VCaP (cell line): ENCODE results near the gene ABR.

Experiments
- H3K27ac ChIP-seq: fragments of 450-650 bp; 2 replicates; pipeline ENCODE4 v1.5.1; 2017
- TF ChIP-seq, protein P1 (sequence below): fragments of 450-650 bp; conservative IDR thresholded peaks from 2 replicates; pipeline ENCODE4 v1.5.1; 2017; ENCODE audit warnings: mild to moderate bottlenecking, moderate library complexity

Gene ABR

DNA sequence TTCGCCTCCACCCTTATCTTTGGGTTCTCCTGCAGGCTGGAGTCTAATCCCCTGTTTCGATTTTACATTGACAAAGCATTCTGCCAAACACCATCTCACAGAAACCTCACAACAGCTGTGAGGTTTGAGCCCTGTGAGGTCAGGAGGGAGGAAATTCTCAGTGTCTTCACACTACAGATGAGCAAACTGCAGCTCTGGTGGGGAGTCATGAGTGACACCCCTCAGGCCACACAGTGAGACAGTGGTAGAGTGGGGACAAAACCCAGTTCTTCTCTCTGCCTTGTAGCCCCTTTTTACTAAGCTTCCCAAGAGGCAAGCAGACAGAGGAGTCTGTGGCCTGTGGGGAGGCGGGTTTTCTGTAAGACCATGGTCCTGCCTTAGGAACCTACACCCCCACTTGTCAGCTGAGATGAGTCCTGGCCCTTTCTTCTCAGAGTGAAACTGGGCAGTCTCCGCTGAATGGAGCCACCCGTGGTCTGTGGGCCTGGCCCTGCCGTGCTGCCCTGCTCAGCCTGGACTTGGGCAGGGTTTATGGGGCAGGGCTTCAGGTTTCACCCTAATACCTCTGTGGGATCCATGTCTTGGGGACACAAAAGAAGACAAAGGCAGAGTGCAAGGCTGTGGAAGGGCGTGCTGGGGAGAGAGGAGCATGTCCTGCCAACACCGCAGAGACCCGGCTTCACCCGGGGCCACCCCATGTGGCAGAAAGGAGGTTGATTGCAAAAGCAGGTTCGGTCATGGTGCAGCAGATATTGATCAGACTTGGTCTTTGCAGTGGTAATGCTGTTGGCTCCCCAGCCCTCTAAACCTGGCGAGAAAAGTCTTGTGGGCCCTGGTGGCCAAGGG lies 59.0 kb downstream of the ABR start:
- no peak overlapping the region for H3K27ac ChIP-seq
- TF ChIP-seq, protein P1, sequence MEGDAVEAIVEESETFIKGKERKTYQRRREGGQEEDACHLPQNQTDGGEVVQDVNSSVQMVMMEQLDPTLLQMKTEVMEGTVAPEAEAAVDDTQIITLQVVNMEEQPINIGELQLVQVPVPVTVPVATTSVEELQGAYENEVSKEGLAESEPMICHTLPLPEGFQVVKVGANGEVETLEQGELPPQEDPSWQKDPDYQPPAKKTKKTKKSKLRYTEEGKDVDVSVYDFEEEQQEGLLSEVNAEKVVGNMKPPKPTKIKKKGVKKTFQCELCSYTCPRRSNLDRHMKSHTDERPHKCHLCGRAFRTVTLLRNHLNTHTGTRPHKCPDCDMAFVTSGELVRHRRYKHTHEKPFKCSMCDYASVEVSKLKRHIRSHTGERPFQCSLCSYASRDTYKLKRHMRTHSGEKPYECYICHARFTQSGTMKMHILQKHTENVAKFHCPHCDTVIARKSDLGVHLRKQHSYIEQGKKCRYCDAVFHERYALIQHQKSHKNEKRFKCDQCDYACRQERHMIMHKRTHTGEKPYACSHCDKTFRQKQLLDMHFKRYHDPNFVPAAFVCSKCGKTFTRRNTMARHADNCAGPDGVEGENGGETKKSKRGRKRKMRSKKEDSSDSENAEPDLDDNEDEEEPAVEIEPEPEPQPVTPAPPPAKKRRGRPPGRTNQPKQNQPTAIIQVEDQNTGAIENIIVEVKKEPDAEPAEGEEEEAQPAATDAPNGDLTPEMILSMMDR, result no peak

DNA sequence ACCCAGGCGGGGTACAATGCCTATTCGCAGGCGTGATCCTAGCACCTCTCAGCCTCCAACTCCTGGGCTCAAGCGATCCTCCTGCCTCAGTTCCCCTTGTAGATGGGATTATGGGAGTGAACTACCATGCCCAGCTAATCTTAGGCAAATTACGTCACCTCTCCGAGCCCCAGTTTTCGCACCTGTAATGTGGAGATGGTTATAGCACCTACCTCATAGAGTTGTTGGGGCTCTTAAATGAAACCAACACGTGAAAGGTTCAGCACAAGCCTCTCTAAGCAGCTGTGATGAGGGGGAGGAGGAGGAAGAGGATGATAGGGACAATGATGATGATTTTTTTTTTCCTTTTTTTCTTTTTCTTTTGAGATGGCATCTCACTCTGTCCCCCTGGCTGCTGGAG lies 59.9 kb downstream of the ABR start:
- TF ChIP-seq, protein P1, result no peak
- no peak overlapping the region for H3K27ac ChIP-seq

DNA sequence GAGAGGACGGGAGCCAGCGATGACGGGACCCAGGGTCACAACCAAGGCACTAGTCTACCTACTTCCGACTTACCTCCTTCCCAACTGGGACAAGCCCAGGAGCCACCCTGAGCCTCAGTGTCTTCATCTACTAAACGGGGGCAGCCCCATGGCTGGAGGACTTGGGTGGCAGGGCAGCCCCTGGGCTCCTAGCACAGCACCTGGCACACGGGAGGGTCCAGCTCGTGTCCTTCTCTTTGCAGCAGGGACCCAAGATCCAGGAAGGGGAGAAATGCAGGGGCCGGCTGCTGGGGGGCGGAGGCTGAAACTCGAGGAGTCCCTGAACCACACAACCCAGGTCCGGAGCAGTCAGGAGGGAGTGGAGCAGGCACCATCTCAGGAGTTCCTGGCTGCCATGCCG lies 63.2 kb downstream of the ABR start:
- TF ChIP-seq, protein P1, result no peak
- H3K27ac ChIP-seq, result peak overlapping the region; percentile 77

DNA sequence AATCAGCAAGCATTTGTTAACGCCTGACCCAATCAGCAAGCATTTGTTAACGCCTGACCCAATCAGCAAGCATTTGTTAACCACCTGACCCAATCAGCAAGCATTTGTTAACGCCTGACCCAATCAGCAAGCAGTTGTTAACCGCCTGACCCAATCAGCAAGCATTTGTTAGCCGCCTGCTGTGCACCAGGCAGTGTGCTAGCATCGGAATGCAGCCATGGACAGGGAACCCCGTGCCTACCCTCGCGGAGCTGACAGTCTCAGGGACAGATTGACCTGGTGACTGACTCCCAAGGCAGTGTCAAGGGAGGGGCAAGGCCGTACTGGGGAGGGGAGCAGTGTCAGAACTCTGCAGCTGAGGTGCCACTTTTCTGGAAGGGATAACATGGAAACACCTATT lies 66.9 kb downstream of the ABR start:
- TF ChIP-seq, protein P1, result no peak
- no peak overlapping the region for H3K27ac ChIP-seq

DNA sequence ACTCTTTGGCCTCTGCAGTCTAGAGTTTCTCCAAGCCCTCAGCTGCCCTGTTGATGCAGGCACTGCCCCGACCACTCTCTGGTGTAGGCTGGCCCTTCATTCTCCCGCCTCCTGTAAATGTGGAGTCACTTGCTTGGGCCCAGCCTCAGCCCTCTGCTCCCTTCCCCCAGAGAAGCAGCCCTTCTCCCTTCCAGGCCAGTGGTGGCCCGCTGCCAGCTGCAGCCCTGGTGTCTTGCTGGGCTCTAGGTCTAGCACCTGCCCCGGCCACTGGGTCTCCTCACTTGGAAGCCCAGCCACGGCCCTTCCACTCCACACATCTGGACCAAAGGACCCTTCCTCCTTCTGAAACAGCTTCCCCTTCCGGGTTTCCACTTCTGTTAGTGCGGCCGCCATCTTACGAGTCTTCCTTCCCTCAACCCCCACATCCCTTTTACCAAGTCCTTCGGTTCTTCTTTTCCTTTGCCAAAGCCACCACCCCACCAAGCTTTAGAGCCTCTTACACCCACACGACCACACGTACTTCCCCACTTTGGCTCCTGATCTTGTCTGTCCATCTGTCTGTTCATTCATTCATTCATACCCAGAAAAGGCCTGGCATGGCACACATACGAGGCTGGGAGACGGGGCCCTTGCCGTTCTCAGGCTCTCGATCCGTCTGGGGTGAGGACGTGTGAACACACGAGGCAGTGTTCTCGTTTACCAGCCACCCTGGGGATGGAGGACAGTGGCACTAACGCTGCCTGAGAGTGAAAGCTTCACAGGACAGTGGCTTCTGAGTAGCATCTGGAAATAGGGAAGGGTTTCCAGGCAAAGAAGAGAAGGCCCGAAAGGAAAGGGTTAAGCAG lies 68.0 kb downstream of the ABR start:
- H3K27ac ChIP-seq, result no peak overlapping the region
- TF ChIP-seq, protein P1, result no peak

DNA sequence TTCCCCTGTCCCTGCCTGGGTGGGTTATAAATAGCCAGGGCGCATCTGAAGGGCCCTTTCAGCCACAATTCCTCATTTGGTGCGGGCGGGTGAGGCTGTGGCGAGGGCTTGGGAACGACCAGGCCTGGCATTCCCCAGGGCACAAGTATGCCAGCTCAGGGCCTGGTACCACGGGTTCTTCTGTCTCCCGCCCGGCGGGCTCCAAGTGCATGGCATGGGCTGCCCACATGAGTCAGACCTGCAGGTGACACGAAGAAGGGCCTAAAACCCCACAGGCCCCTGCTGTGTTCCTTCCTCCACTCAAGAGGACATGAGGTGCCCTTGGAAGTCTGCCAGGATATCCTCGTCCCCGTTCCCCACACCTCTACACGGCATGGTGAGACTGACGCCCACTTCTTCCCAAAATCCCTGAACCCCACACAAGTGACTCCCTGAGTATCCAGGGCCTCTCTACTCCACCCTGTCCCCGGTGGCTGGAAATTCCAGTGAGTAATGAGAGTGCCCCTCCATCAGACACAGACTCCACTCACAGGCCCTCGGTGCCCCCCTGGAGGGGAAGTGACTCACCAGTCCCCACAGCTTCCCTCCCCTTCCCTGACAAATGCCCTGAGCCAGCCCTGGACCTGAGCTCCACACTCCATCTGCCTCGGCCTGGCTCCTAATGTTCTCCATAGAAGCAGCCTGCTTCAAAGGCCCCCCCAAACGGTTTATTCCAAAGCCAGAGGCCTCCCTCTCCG lies 68.8 kb downstream of the ABR start:
- TF ChIP-seq, protein P1, result no peak
- H3K27ac ChIP-seq, result peak overlapping the region; percentile 95; the same call in 1 of the 2 replicates

DNA sequence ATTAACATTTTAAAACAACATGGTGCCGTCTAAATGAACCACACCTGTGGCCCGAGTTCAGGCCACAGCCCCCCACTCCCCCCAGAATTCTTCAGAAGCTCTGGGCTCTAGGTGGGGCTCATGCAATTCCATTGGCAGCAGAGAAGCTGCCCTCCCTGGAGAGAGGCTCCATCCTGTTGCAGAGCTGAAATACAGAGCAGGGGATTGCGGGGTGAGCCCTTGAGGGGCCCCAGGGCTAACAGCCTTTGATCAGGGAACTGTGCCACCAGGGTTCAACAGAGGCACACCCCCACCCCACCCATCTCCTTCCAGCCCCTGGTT lies 69.3 kb downstream of the ABR start:
- H3K27ac ChIP-seq, result peak overlapping the region; percentile 95; the same call in 1 of the 2 replicates
- TF ChIP-seq, protein P1, result no peak
